GM12878 (cell line): ENCODE results near the gene ACBD5. TPM values are rescaled to one million over a fixed set of nuclear protein-coding genes. Genes with fewer than 3 reads are reported as not detected.

Experiments
- ATAC-seq: fragments of 200-7000 bp; cut with Tn5 transposase; 3 replicates; pipeline ENCODE4 v1.9.1; 2020; ENCODE audit warnings: mild to moderate bottlenecking, moderate library complexity
- BruUV-seq: library from RNA; stranded (reverse); fragments of 400-500 nt; replicated peaks from 2 replicates; lab custom pipeline; 2021; lab: Mats Ljungman, UMichigan
- CTCF ChIA-PET: fragments of 300-600 bp; sonication (Branson Sonifier 250); formaldehyde crosslinking; extraction: SDS; loops from one replicate; lab custom pipeline; 2021; ENCODE audit warnings: inconsistent platforms; lab: Yijun Ruan, JAX
- POLR2A ChIA-PET: fragments of 350-600 bp; formaldehyde crosslinking; extraction: SDS; loops from one replicate; lab custom pipeline; 2021; ENCODE audit warnings: inconsistent platforms; lab: Charles Lee
- RAD21 ChIA-PET: fragments of 300-600 bp; sonication (Branson Sonifier 250); formaldehyde crosslinking; loops from one replicate; lab custom pipeline; 2023; ENCODE audit warnings: antibody characterized with exemption; ENCODE audit not compliant: unreplicated experiment; lab: Charles Lee
- SMC1A ChIA-PET: fragments of 300-600 bp; sonication (Branson Sonifier 250); formaldehyde crosslinking; loops from one replicate; lab custom pipeline; 2023; ENCODE audit not compliant: unreplicated experiment, uncharacterized antibody; lab: Charles Lee
- DNase-seq: peaks from one replicate; pipeline ENCODE4 v3.0.0-alpha.2; 2011; ENCODE audit warnings: low read depth, low spot score
- FAIRE-seq: peaks from 3 replicates; lab custom pipeline; 2011; peaks lifted over from hg19 to GRCh38; lab: Jason Lieb, UNC
- H2AFZ ChIP-seq: 2 replicates; pipeline ENCODE4 v1.6.0; 2011; ENCODE audit warnings: low read depth, low read length, control low read depth; ENCODE audit not compliant: control insufficient read depth
- H3K27ac ChIP-seq: 2 replicates; pipeline ENCODE4 v1.5.1; 2011; ENCODE audit warnings: control low read depth; ENCODE audit not compliant: control insufficient read depth, insufficient read depth
- H3K27me3 ChIP-seq, 2 experiments: replicated peaks in 1 of 2; 2 replicates each; pipeline versions ENCODE4 v1.6.0 to v1.6.1; 2011; ENCODE audit warnings: low read length in 1 of 2; ENCODE audit not compliant: control insufficient read depth in 2 of 2, insufficient read depth in 2 of 2
- H3K36me3 ChIP-seq, 2 experiments: 2 replicates each; pipeline ENCODE4 v1.5.1; 2011; ENCODE audit warnings: low read length in 1 of 2; ENCODE audit not compliant: control insufficient read depth in 2 of 2, insufficient read depth in 2 of 2
- H3K4me1 ChIP-seq: 2 replicates; pipeline ENCODE4 v1.6.1; 2011; ENCODE audit warnings: mild to moderate bottlenecking, low read length, moderate library complexity, mixed read lengths; ENCODE audit not compliant: control insufficient read depth, insufficient read depth
- H3K4me2 ChIP-seq: 2 replicates; pipeline ENCODE4 v1.6.0; 2011; ENCODE audit warnings: control low read depth; ENCODE audit not compliant: control insufficient read depth, insufficient read depth
- H3K4me3 ChIP-seq: fragments of 200-600 bp; sonication (generic); 2 replicates; pipeline ENCODE4 v1.5.1; 2016
- H3K79me2 ChIP-seq: 2 replicates; pipeline ENCODE4 v1.6.0; 2011; ENCODE audit warnings: low read length; ENCODE audit not compliant: control insufficient read depth, insufficient read depth
- H3K9ac ChIP-seq: 2 replicates; pipeline ENCODE4 v1.8.0; 2011; ENCODE audit warnings: low read length, control low read depth, mixed read lengths; ENCODE audit not compliant: control insufficient read depth, insufficient read depth
- H3K9me3 ChIP-seq: replicated peaks from 3 replicates; pipeline ENCODE4 v1.5.1; 2011; ENCODE audit warnings: mild to moderate bottlenecking, low read length; ENCODE audit not compliant: control insufficient read depth, insufficient read depth
- H4K20me1 ChIP-seq: 2 replicates; pipeline ENCODE4 v1.6.0; 2011; ENCODE audit not compliant: control insufficient read depth, insufficient read depth
- ASH2L ChIP-seq: fragments of 300-600, 200-600 bp; sonication (generic); IDR thresholded peaks from 2 replicates; pipeline ENCODE4 v1.6.1; 2017; ENCODE audit warnings: low read depth, mild to moderate bottlenecking, borderline replicate concordance
- BACH1 ChIP-seq: fragments of 450-650 bp; IDR thresholded peaks from 2 replicates; pipeline ENCODE4 v1.6.1; 2017; ENCODE audit warnings: mild to moderate bottlenecking, borderline replicate concordance
- CHD2 ChIP-seq: IDR thresholded peaks from 2 replicates; pipeline ENCODE4 v1.6.1; 2011; ENCODE audit warnings: low read depth, low read length, improper control_type of control experiment, borderline replicate concordance
- CREB1 ChIP-seq: IDR thresholded peaks from 2 replicates; pipeline ENCODE4 v1.6.1; 2012; ENCODE audit warnings: low read depth, mild to moderate bottlenecking, inconsistent platforms
- EED ChIP-seq: sonication (generic); IDR thresholded peaks from 2 replicates; pipeline ENCODE4 v1.6.1; 2016; ENCODE audit warnings: antibody characterized with exemption, low read depth
- ETV6 ChIP-seq, 2 experiments: fragments of 450-650 bp in 1 of 2; IDR thresholded peaks in 1 of 2; conservative IDR thresholded peaks in 1 of 2; 2 replicates each; pipeline ENCODE4 v1.6.1; 2014; ENCODE audit warnings: antibody characterized with exemption in 1 of 2, borderline replicate concordance in 1 of 2, low read depth in 1 of 2, mild to moderate bottlenecking in 1 of 2, moderate library complexity in 1 of 2
- LARP7 ChIP-seq: fragments of 450-650 bp; IDR thresholded peaks from 2 replicates; pipeline ENCODE4 v1.6.1; 2017; ENCODE audit warnings: mild to moderate bottlenecking
- MEF2B ChIP-seq: fragments of 450-650 bp; IDR thresholded peaks from 2 replicates; pipeline ENCODE4 v1.6.1; 2018; ENCODE audit warnings: mild to moderate bottlenecking, moderate library complexity; ENCODE audit not compliant: partially characterized antibody, poor library complexity, severe bottlenecking
- MTA2 ChIP-seq: fragments of 450-650 bp; IDR thresholded peaks from 2 replicates; pipeline ENCODE4 v1.6.1; 2016; ENCODE audit warnings: low read depth, mild to moderate bottlenecking, moderate library complexity
- NR2C1 ChIP-seq: fragments of 450-650 bp; IDR thresholded peaks from 2 replicates; pipeline ENCODE4 v1.6.1; 2017; ENCODE audit warnings: antibody characterized with exemption, mild to moderate bottlenecking, moderate library complexity
- NRF1 ChIP-seq: conservative IDR thresholded peaks from 2 replicates; pipeline ENCODE4 v1.6.1; 2011; ENCODE audit warnings: mild to moderate bottlenecking, low read depth, low read length, improper control_type of control experiment
- RAD21 ChIP-seq: IDR thresholded peaks from 2 replicates; pipeline ENCODE4 v1.6.1; 2011; ENCODE audit warnings: mild to moderate bottlenecking, low read depth, low read length, moderate library complexity; ENCODE audit not compliant: insufficient read depth
- SKIL ChIP-seq: fragments of 450-650 bp; IDR thresholded peaks from 2 replicates; pipeline ENCODE4 v1.6.1; 2017; ENCODE audit warnings: mild to moderate bottlenecking, low read depth, inconsistent platforms; ENCODE audit not compliant: poor library complexity, severe bottlenecking
- SMC3 ChIP-seq: IDR thresholded peaks from 2 replicates; pipeline ENCODE4 v1.6.1; 2011; ENCODE audit warnings: low read length, improper control_type of control experiment, borderline replicate concordance
- ZBTB40 ChIP-seq: fragments of 450-650 bp; IDR thresholded peaks from 2 replicates; pipeline ENCODE4 v1.6.1; 2016; ENCODE audit warnings: mild to moderate bottlenecking, moderate library complexity, borderline replicate concordance
- ZNF24 ChIP-seq: fragments of 450-650 bp; IDR thresholded peaks from 2 replicates; pipeline ENCODE4 v1.6.1; 2017; ENCODE audit warnings: antibody characterized with exemption, mild to moderate bottlenecking
- WGBS: methylation state at CpG from one replicate; pipeline ENCODE4 v1.1.6; 2016; ENCODE audit warnings: low lambda C conversion rate; ENCODE audit not compliant: insufficient replicate concordance, insufficient coverage; ENCODE audit errors: missing lambda C conversion rate; 5-methylcytosine and 5-hydroxymethylcytosine counted together
- in situ Hi-C: fragments of 300-500 bp; cut with MboI; formaldehyde crosslinking; loops from 9 replicates; pipeline ENCODE4 v1.14.3; 2018; ENCODE audit warnings: mixed read lengths
- intact Hi-C: fragments of 100-400 bp; cut with micrococcal nuclease; formaldehyde crosslinking; loops from one replicate; pipeline ENCODE4 v1.14.2; 2022; ENCODE audit not compliant: unreplicated experiment
- polyA plus RNA-seq, 11 experiments: library from polyadenylated mRNA; depleted of rRNA in 4 of 11; unstranded in 6 of 11; stranded (reverse) in 5 of 11; fragments of >200 nt; fragmentation: Nextera tagmentation in 4 of 11; fragmentation: Illumina TruSeq in 1 of 11; extraction: Ambion mirVana in 4 of 11; extraction: Trizol in 1 of 11; gene quantifications; 1 replicate in 1 of 11; 2 replicates in 10 of 11; pipeline versions ENCODE4 v1.2.1 to v1.2.3, GENCODE V29; 2011 to 2016; ENCODE audit warnings: inconsistent platforms in 2 of 11, missing spikeins in 2 of 11, low read depth in 1 of 11
- total RNA-seq, 4 experiments: library from RNA; depleted of rRNA in 3 of 4; stranded (reverse); fragments of >200 nt in 3 of 4; fragmentation: Illumina TruSeq in 1 of 4; extraction: Trizol in 1 of 4; gene quantifications; 2 replicates each; pipeline versions ENCODE4 v1.2.1 to v1.2.3, GENCODE V29; 2013 to 2021

Gene ACBD5
- total and polyA plus RNA-seq, 10 of the 15 experiments (the other 5 are each of a cell fraction or from before 2014, with no cell fraction given) = 2.4 to 22.3 (median 12.4) TPM

GRCh38 chr10:27169849-27170248 is 70.7 kb downstream of the ACBD5 start:
- CTCF ChIA-PET = no interaction called here
- Histone ChIP-seq H3K36me3 (peaks cover 0 to 32% of the 10 kb centered on the region in 2 experiments; a peak in 3 of 4 replicates), H3K4me2 (no peak overlapping the region), H3K27me3 (no peaks in the 10 kb centered on the region), H3K79me2 (no peaks in the 10 kb centered on the region), H2AFZ (no peak overlapping the region), H3K9ac (no peak overlapping the region), H4K20me1 (no peaks in the 10 kb centered on the region), H3K4me3 (no peak overlapping the region), H3K27ac (no peak overlapping the region), H3K9me3 (no peaks in the 10 kb centered on the region), H3K4me1 (no peaks in the 10 kb centered on the region)
- DNase-seq (no peak), FAIRE-seq (no peak), ATAC-seq (no peak)
- TF ChIP-seq NR2C1 (no peak), MTA2 (no peak), ZNF24 (no peak), MEF2B (no peak), CREB1 (no peak), ZBTB40 (no peak), CHD2 (no peak), SMC3 (no peak), BACH1 (no peak), NRF1 (no peak), SKIL (no peak), EED (no peak), RAD21 (no peak), LARP7 (no peak), ASH2L (no peak), ETV6 (conservative IDR thresholded peaks at IDR 0.05 in 1 of 2, IDR thresholded peaks at IDR 0.05 in 1 of 2; ENCODE audit: borderline replicate concordance in 1 of 2, low read depth in 1 of 2) (no peak)
- in situ Hi-C loops (no loop called here), intact Hi-C loops (no loop called here)
- SMC1A ChIA-PET = interaction anchor here (1.4 kb wide), 1 partner anchor 9 kb away, joined by 3 read pairs; no protein-coding TSS in a partner anchor
- POLR2A ChIA-PET = no interaction called here
- RAD21 ChIA-PET = no interaction called here
- no TSS peak for BruUV-seq
- WGBS = 91% methylated on average over 4 of the region's 4 CpGs
